ENCODE measurements around the gene ZNF366. TPM values are rescaled to one million over a fixed set of nuclear protein-coding genes. Genes with fewer than 3 reads are reported as not detected.

ZNF366 gene
- polyA plus RNA-seq, 3 donors = 0.05 to 1.2 (median 0.76) TPM

GRCh38 chr5:72452515-72453245, 54.5 kb downstream of the ZNF366 start:
- no peaks in the 10 kb centered on the region for H3K9me3 ChIP-seq (replicated peaks in 1 of 2; ENCODE audit: control insufficient read depth in 1 of 2, insufficient read depth in 1 of 2, low read length in 2 of 2)
- peak overlapping the region in 1 of 2 donors; percentile 55 for H3K27ac ChIP-seq (ENCODE audit: low read depth in 1 of 2, low read length in 2 of 2)
- peak overlapping the region in 1 of 3 experiments; percentile 3 for H3K4me3 ChIP-seq (replicated peaks in 1 of 3; ENCODE audit: low read depth in 2 of 3, low read length in 3 of 3)
- H3K36me3 Mint-ChIP-seq = peaks cover 24 to 48% of the 10 kb centered on the region in 2 donors
- H3K9ac ChIP-seq (ENCODE audit: insufficient read depth, low read length, poor library complexity, severe bottlenecking) = no peak overlapping the region
- H3K27me3 ChIP-seq (ENCODE audit: control insufficient read depth in 2 of 2, insufficient read depth in 2 of 2, low read length in 2 of 2) = no peaks in the 10 kb centered on the region
- H3K27ac Mint-ChIP-seq = peak overlapping the region in 1 of 7 donors; percentile 77
- no peaks in the 10 kb centered on the region for H4K20me1 ChIP-seq (ENCODE audit: insufficient read depth, low read length)
- H2AFZ ChIP-seq (ENCODE audit: insufficient read depth, low read depth, low read length, poor library complexity, severe bottlenecking) = no peak overlapping the region
- H3K4me1 ChIP-seq (ENCODE audit: control insufficient read depth in 1 of 2, insufficient read depth in 2 of 2, low read length in 2 of 2) = peaks cover 11 to 12% of the 10 kb centered on the region in 2 donors
- DNase-seq = no peak
- no peaks in the 10 kb centered on the region for H3K79me2 ChIP-seq (ENCODE audit: insufficient read depth, low read length)
- H3K4me3 Mint-ChIP-seq = no peak overlapping the region
- H3K4me2 ChIP-seq (replicated peaks; ENCODE audit: extremely low read depth, low read length, poor library complexity, severe bottlenecking) = peak overlapping the region; percentile 24
- TF ChIP-seq CTCF (IDR thresholded peaks at IDR 0.05) = no peak
- peaks cover 0 to 1% (median 0%) of the 10 kb centered on the region in 7 donors for H3K9me3 Mint-ChIP-seq
- H3K36me3 ChIP-seq (replicated peaks in 1 of 2; ENCODE audit: control insufficient read depth in 1 of 2, insufficient read depth in 2 of 2, low read length in 2 of 2) = peaks cover 0 to 19% of the 10 kb centered on the region in 2 donors
- no peaks in the 10 kb centered on the region for H3K27me3 Mint-ChIP-seq (ENCODE audit: low read depth in 3 of 3)
- intact Hi-C loops (cut with micrococcal nuclease) = no loop called here
- WGBS (ENCODE audit: insufficient coverage) = 100% methylated on average over 2 of the region's 9 CpGs
- peaks cover 14% of the 10 kb centered on the region for H3K4me1 Mint-ChIP-seq

- Histone ChIP-seq H3K27me3 (ENCODE audit: control insufficient read depth in 2 of 2, insufficient read depth in 2 of 2, low read length in 2 of 2) (no peaks in the 10 kb centered on the region), H3K36me3 (replicated peaks in 1 of 2; ENCODE audit: control insufficient read depth in 1 of 2, insufficient read depth in 2 of 2, low read length in 2 of 2) (peaks cover 0 to 19% of the 10 kb centered on the region in 2 donors), H4K20me1 (ENCODE audit: insufficient read depth, low read length) (no peaks in the 10 kb centered on the region), H3K4me1 (ENCODE audit: control insufficient read depth in 1 of 2, insufficient read depth in 2 of 2, low read length in 2 of 2) (peaks cover 11 to 12% of the 10 kb centered on the region in 2 donors), H3K9me3 (replicated peaks in 1 of 2; ENCODE audit: control insufficient read depth in 1 of 2, insufficient read depth in 1 of 2, low read length in 2 of 2) (no peaks in the 10 kb centered on the region), H3K9ac (ENCODE audit: insufficient read depth, low read length, poor library complexity, severe bottlenecking) (no peak overlapping the region), H3K4me3 (replicated peaks in 1 of 3; ENCODE audit: low read depth in 2 of 3, low read length in 3 of 3) (peak overlapping the region in 1 of 3 experiments; percentile 3), H3K79me2 (ENCODE audit: insufficient read depth, low read length) (no peaks in the 10 kb centered on the region), H2AFZ (ENCODE audit: insufficient read depth, low read depth, low read length, poor library complexity, severe bottlenecking) (peak overlapping the region; percentile 72), H3K4me2 (replicated peaks; ENCODE audit: extremely low read depth, low read length, poor library complexity, severe bottlenecking) (peak overlapping the region; percentile 24), H3K27ac (ENCODE audit: low read depth in 1 of 2, low read length in 2 of 2) (peak overlapping the region; percentile 33 to 55)
- Mint-ChIP-seq H3K27ac (peak overlapping the region in 5 of 7 donors; percentile 37 to 85 (median 61)), H3K4me3 (peak overlapping the region in 1 of 2 donors; percentile 53), H3K27me3 (ENCODE audit: low read depth in 3 of 3) (no peaks in the 10 kb centered on the region), H3K36me3 (peaks cover 27 to 52% of the 10 kb centered on the region in 2 donors), H3K4me1 (peaks cover 14% of the 10 kb centered on the region), H3K9me3 (peaks cover 0 to 1% (median 0%) of the 10 kb centered on the region in 7 donors)
- intact Hi-C loops (cut with micrococcal nuclease) = no loop called here
- TF ChIP-seq CTCF (IDR thresholded peaks at IDR 0.05) = no peak
- WGBS (ENCODE audit: insufficient coverage) = 77% methylated on average over 8 of the region's 13 CpGs
- DNase-seq = no peak
Measured at GRCh38 chr5:72451741-72452505, 55.3 kb downstream of the ZNF366 start.

All from CD14-positive monocyte (primary cell).